Keratinocyte (primary cell): Measurements from ENCODE around the gene GARIN5B. TPM values are rescaled to one million over a fixed set of nuclear protein-coding genes. Genes with fewer than 3 reads are reported as not detected.

Source experiments
- DNase-seq: peaks from one replicate; pipeline ENCODE4 v3.0.0-alpha.2; 2011; ENCODE audit warnings: low read depth, missing footprints, low spot score
- FAIRE-seq: peaks from 2 replicates; lab custom pipeline; 2011; peaks lifted over from hg19 to GRCh38; lab: Jason Lieb, UNC
- H2AFZ ChIP-seq: 2 replicates; pipeline ENCODE4 v1.6.0; 2012; ENCODE audit warnings: low read length, control low read depth, inconsistent platforms; ENCODE audit not compliant: control insufficient read depth
- H3K27ac ChIP-seq: 2 replicates; pipeline ENCODE4 v1.5.1; 2011; ENCODE audit warnings: low read length; ENCODE audit not compliant: control insufficient read depth, insufficient read depth
- H3K27me3 ChIP-seq: 3 replicates; pipeline ENCODE4 v1.6.0; 2011; ENCODE audit warnings: low read length; ENCODE audit not compliant: control insufficient read depth, insufficient read depth; ENCODE audit errors: extremely low read depth
- H3K36me3 ChIP-seq, 2 experiments: 2 replicates in 1 of 2; 3 replicates in 1 of 2; pipeline ENCODE4 v1.5.1; 2011; ENCODE audit warnings: low read length in 2 of 2, mild to moderate bottlenecking in 1 of 2; ENCODE audit not compliant: control insufficient read depth in 2 of 2, insufficient read depth in 2 of 2; ENCODE audit errors: extremely low read depth in 1 of 2
- H3K4me1 ChIP-seq: 3 replicates; pipeline ENCODE4 v1.5.1; 2011; ENCODE audit warnings: low read length; ENCODE audit not compliant: control insufficient read depth, insufficient read depth; ENCODE audit errors: extremely low read depth
- H3K4me2 ChIP-seq: 3 replicates; pipeline ENCODE4 v1.6.0; 2011; ENCODE audit warnings: low read depth, low read length; ENCODE audit not compliant: control insufficient read depth, insufficient read depth; ENCODE audit errors: extremely low read depth
- H3K4me3 ChIP-seq, 3 experiments: fragments of 200-600 bp in 1 of 3; sonication (generic) in 1 of 3; 2 replicates in 2 of 3; 3 replicates in 1 of 3; pipeline ENCODE4 v1.5.1; 2011 to 2016; ENCODE audit warnings: low read length in 3 of 3, mild to moderate bottlenecking in 3 of 3, control low read depth in 2 of 3, inconsistent platforms in 1 of 3, low read depth in 1 of 3, mixed read lengths in 1 of 3, mixed run types in 1 of 3, moderate library complexity in 1 of 3; ENCODE audit not compliant: control insufficient read depth in 2 of 3, insufficient read depth in 2 of 3; ENCODE audit errors: extremely low read depth in 1 of 3
- H3K79me2 ChIP-seq: 2 replicates; pipeline ENCODE4 v1.6.0; 2012; ENCODE audit warnings: low read length; ENCODE audit not compliant: control insufficient read depth, insufficient read depth
- H3K9ac ChIP-seq: 3 replicates; pipeline ENCODE4 v1.6.0; 2011; ENCODE audit warnings: low read length; ENCODE audit not compliant: control insufficient read depth, insufficient read depth; ENCODE audit errors: extremely low read depth
- H3K9me1 ChIP-seq: 3 replicates; pipeline ENCODE4 v1.6.0; 2011; ENCODE audit warnings: low read length; ENCODE audit not compliant: control insufficient read depth, insufficient read depth; ENCODE audit errors: extremely low read depth
- H3K9me3 ChIP-seq: 2 replicates; pipeline ENCODE4 v1.5.1; 2012; ENCODE audit warnings: low read depth, low read length; ENCODE audit not compliant: control insufficient read depth
- H4K20me1 ChIP-seq: 3 replicates; pipeline ENCODE4 v1.6.0; 2011; ENCODE audit warnings: low read length; ENCODE audit not compliant: control insufficient read depth, insufficient read depth; ENCODE audit errors: extremely low read depth
- CTCF ChIP-seq, 3 experiments: IDR thresholded peaks in 1 of 3; conservative IDR thresholded peaks in 1 of 3; optimal IDR thresholded peaks in 1 of 3; 2 replicates in 2 of 3; 3 replicates in 1 of 3; pipeline versions ENCODE3 to v1.5.1; 2011; ENCODE audit warnings: low read length in 3 of 3, mild to moderate bottlenecking in 3 of 3, moderate library complexity in 2 of 3, control low read depth in 1 of 3, inconsistent platforms in 1 of 3; ENCODE audit not compliant: insufficient read depth in 2 of 3; ENCODE audit errors: extremely low read depth in 1 of 3
- EZH2 ChIP-seq: IDR thresholded peaks from one replicate; pipeline ENCODE4 v1.6.1; 2012; ENCODE audit warnings: inconsistent platforms, mild to moderate bottlenecking, low read length, moderate library complexity
- dilution Hi-C: fragments of 300-500 bp; cut with MboI; formaldehyde crosslinking; loops from one replicate; pipeline ENCODE4 v1.7.0; 2020; ENCODE audit warnings: low sequenced_read_pairs; ENCODE audit not compliant: extremely low pct_ligation_motif_present
- polyA plus RNA-seq, 5 experiments: library from polyadenylated mRNA; depleted of rRNA in 3 of 5; stranded (reverse) in 3 of 5; stranded (forward) in 1 of 5; unstranded in 1 of 5; fragments of >200 nt; gene quantifications; 1 replicate in 1 of 5; 2 replicates in 3 of 5; 3 replicates in 1 of 5; pipeline versions ENCODE4 v1.2.1 to v1.2.3, GENCODE V29; 2011 to 2012; ENCODE audit warnings: missing spikeins in 2 of 5, low read depth in 1 of 5, low replicate concordance in 1 of 5

The GARIN5B gene
- polyA plus RNA-seq, 1 donor (not counting 4 experiments of a cell fraction or from before 2014, with no cell fraction given): not detected

DNA sequence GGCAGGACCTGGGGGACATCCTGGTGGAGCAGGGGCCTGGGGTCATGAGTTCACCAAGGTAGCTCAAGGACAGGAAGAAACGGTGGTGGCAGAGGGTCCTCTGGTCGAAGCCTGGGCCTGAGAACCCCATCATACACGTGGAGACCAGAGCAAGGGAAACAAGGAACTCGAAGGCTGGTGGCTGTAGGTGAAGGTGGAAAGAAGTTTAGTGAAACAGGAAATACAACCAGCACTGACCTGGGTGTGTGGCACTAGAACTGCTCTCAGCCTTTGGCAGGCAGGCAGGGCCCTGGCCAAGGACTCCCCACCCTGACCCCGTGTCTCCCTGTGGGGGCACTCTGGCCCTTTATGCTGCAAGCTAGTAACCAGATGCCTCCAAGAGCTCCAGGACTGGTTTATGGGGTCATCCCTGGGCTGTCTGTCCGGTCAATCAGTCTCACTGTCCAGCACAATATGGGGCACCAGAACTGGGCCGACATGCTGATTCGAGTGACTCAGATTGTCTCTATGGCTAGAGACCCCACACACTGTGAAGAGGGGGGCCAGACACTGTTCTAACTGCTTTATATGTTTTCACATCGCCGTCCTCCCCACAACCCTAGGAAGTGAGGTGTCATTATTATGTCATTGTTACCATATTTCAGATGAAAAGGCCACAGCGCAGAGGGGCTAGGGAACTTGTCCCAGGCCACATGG is 12.3 kb downstream of the GARIN5B start:
- H3K36me3 ChIP-seq: peaks cover 0 to 4% of the 10 kb centered on the region in 2 experiments
- FAIRE-seq (no peak), DNase-seq (no peak)
- no peak overlapping the region for H2AFZ ChIP-seq
- H3K27ac ChIP-seq: no peak overlapping the region
- H3K4me2 ChIP-seq: no peak overlapping the region
- no peak for TF ChIP-seq CTCF (optimal IDR thresholded peaks at IDR 0.05 in 1 of 3, IDR thresholded peaks at IDR 0.05 in 1 of 3, conservative IDR thresholded peaks at IDR 0.05 in 1 of 3; ENCODE audit: extremely low read depth in 1 of 3, insufficient read depth in 2 of 3, low read length in 3 of 3)
- TF ChIP-seq EZH2: no peak
- H3K9ac ChIP-seq: no peak overlapping the region
- H3K4me1 ChIP-seq: peaks cover 9% of the 10 kb centered on the region
- no peaks in the 10 kb centered on the region for H3K79me2 ChIP-seq
- H3K9me3 ChIP-seq: no peaks in the 10 kb centered on the region
- dilution Hi-C loops: no loop called here
- no peaks in the 10 kb centered on the region for H3K9me1 ChIP-seq
- H4K20me1 ChIP-seq: no peaks in the 10 kb centered on the region
- peaks cover 25% of the 10 kb centered on the region for H3K27me3 ChIP-seq
- H3K4me3 ChIP-seq: no peak overlapping the region

- Histone ChIP-seq H3K79me2 (no peaks in the 10 kb centered on the region), H3K9me3 (no peaks in the 10 kb centered on the region), H3K36me3 (peaks cover 0 to 8% of the 10 kb centered on the region in 2 experiments), H3K27ac (no peak overlapping the region), H2AFZ (no peak overlapping the region), H3K27me3 (peaks cover 22% of the 10 kb centered on the region), H3K4me3 (no peak overlapping the region), H3K9ac (no peak overlapping the region), H3K9me1 (no peaks in the 10 kb centered on the region), H3K4me1 (peaks cover 7% of the 10 kb centered on the region), H3K4me2 (no peak overlapping the region), H4K20me1 (no peaks in the 10 kb centered on the region)
- TF ChIP-seq CTCF (optimal IDR thresholded peaks at IDR 0.05 in 1 of 3, IDR thresholded peaks at IDR 0.05 in 1 of 3, conservative IDR thresholded peaks at IDR 0.05 in 1 of 3; ENCODE audit: extremely low read depth in 1 of 3, insufficient read depth in 2 of 3, low read length in 3 of 3) (no peak), EZH2 (no peak)
- dilution Hi-C loops: no loop called here
- DNase-seq (no peak), FAIRE-seq (no peak)
Observed at GRCh38 chr19:55348317-55349034, 14.6 kb downstream of the GARIN5B start.
